Erythroblast (primary cell): ENCODE data around the gene SNCG.
"Not testable (repeated sequence)": the region's sequence is repeated elsewhere in the genome, so short reads cannot be mapped to it uniquely, and the experiment has no call there.

ENCODE experiments used
- DNase-seq, 2 experiments: peaks; one replicate each; lab custom pipeline; 2025; lab: John Stamatoyannopoulos, UW
- GATA1 ChIP-seq: IDR thresholded peaks from 2 replicates; pipeline ENCODE4 v1.6.1; 2011; ENCODE audit warnings: low read depth, mild to moderate bottlenecking, control low read depth, low read length, moderate library complexity
- POLR2A ChIP-seq: IDR thresholded peaks from 2 replicates; pipeline ENCODE4 v1.6.1; 2011; ENCODE audit warnings: mild to moderate bottlenecking, low read length

SNCG gene

GRCh38 chr10:86958116-86958900, at the start of gene SNCG:
SNCG (plus strand) TSS chr10:86958599; CDS start chr10:86958698, 99 bp downstream.
- TF ChIP-seq GATA1 (no peak), POLR2A (no peak)
- no peak for DNase-seq

- TF ChIP-seq GATA1, result no peak
- TF ChIP-seq POLR2A, result no peak
- no peak for DNase-seq
Measured at GRCh38 chr10:86914734-86915133, 43.7 kb upstream of the SNCG start.

- TF ChIP-seq GATA1, result no peak
- TF ChIP-seq POLR2A, result no peak
- no peak for DNase-seq
Measured at GRCh38 chr10:86918022-86918471, 40.4 kb upstream of the SNCG start.

- DNase-seq, result no peak
- TF ChIP-seq POLR2A, result no peak
- TF ChIP-seq GATA1, result no peak
Measured at GRCh38 chr10:86922553-86922961, 35.8 kb upstream of the SNCG start.

- TF ChIP-seq POLR2A, result no peak
- TF ChIP-seq GATA1, result no peak
- DNase-seq, result no peak
Measured at GRCh38 chr10:86929468-86930380, 28.7 kb upstream of the SNCG start.

- no peak for DNase-seq
- TF ChIP-seq GATA1, result no peak
- no peak for TF ChIP-seq POLR2A
Measured at GRCh38 chr10:86931872-86932271, 26.5 kb upstream of the SNCG start.

GRCh38 chr10:86932674-86933073, 25.7 kb upstream of the SNCG start:
- DNase-seq, result no peak
- TF ChIP-seq GATA1, result no peak
- no peak for TF ChIP-seq POLR2A

- DNase-seq, result not testable (repeated sequence)
Measured at GRCh38 chr10:86934162-86934711, 24.2 kb upstream of the SNCG start.

- no peak for TF ChIP-seq POLR2A
- no peak for DNase-seq
Measured at GRCh38 chr10:86936661-86937501, 21.5 kb upstream of the SNCG start.

- DNase-seq, result no peak
- TF ChIP-seq GATA1 (no peak), POLR2A (no peak)
Measured at GRCh38 chr10:86937502-86938154, 20.8 kb upstream of the SNCG start.

GRCh38 chr10:86938260-86938659, 20.1 kb upstream of the SNCG start:
- TF ChIP-seq GATA1 (no peak), POLR2A (no peak)
- no peak for DNase-seq

GRCh38 chr10:86940076-86940475, 18.3 kb upstream of the SNCG start:
- DNase-seq, result not testable (repeated sequence)

- TF ChIP-seq POLR2A, result no peak
- TF ChIP-seq GATA1, result no peak
- DNase-seq, result peak in 1 of 2 experiments; percentile 13
Measured at GRCh38 chr10:86940677-86941076, 17.7 kb upstream of the SNCG start.
